Loucy (cell line): ENCODE results near the gene NHLH1.
A peak's percentile ranks its signal among the peaks of the same experiment; 100 is the strongest.

ENCODE experiments used
- H2AFZ ChIP-seq: fragments of 200-600 bp; sonication (generic); 2 replicates; pipeline ENCODE4 v1.6.0; 2016; ENCODE audit warnings: antibody characterized with exemption, mild to moderate bottlenecking, low read length, moderate library complexity
- H3F3A ChIP-seq: fragments of 200-600 bp; 2 replicates; pipeline ENCODE4 v1.6.0; 2016; ENCODE audit warnings: antibody characterized with exemption, low read depth, mild to moderate bottlenecking
- H3K27me3 ChIP-seq: fragments of 200-600 bp; sonication (generic); 2 replicates; pipeline ENCODE4 v1.6.1; 2014; ENCODE audit warnings: low read length, mild to moderate bottlenecking; ENCODE audit not compliant: insufficient read depth, poor library complexity, severe bottlenecking
- H3K36me3 ChIP-seq: fragments of 200-600 bp; sonication (generic); 2 replicates; pipeline ENCODE4 v1.6.1; 2016; ENCODE audit warnings: low read length; ENCODE audit not compliant: insufficient read depth
- H3K4me1 ChIP-seq: fragments of 200-600 bp; sonication (generic); 2 replicates; pipeline ENCODE4 v1.5.1; 2014; ENCODE audit warnings: low read length, mild to moderate bottlenecking; ENCODE audit not compliant: insufficient read depth, poor library complexity, severe bottlenecking
- H3K4me2 ChIP-seq: fragments of 200-600 bp; sonication (generic); 2 replicates; pipeline ENCODE4 v1.6.0; 2014; ENCODE audit warnings: antibody characterized with exemption, low read length, low read depth, mild to moderate bottlenecking; ENCODE audit not compliant: poor library complexity, severe bottlenecking
- H3K4me3 ChIP-seq: fragments of 200-600 bp; sonication (generic); 2 replicates; pipeline ENCODE4 v1.5.1; 2014; ENCODE audit warnings: low read length, mild to moderate bottlenecking, mixed read lengths; ENCODE audit not compliant: poor library complexity, severe bottlenecking
- H3K79me2 ChIP-seq: fragments of 200-600 bp; sonication (generic); 2 replicates; pipeline ENCODE4 v1.6.1; 2014; ENCODE audit warnings: low read length; ENCODE audit not compliant: insufficient read depth
- H3K9ac ChIP-seq: fragments of 200-600 bp; sonication (generic); 2 replicates; pipeline ENCODE4 v1.6.0; 2014; ENCODE audit warnings: mild to moderate bottlenecking, low read depth, low read length, moderate library complexity; ENCODE audit not compliant: poor library complexity, severe bottlenecking
- H3K9me2 ChIP-seq: fragments of 200-600 bp; sonication (generic); replicated peaks from 2 replicates; pipeline ENCODE4 v1.6.1; 2016; ENCODE audit warnings: low read depth, low read length, mixed read lengths
- H3K9me3 ChIP-seq: fragments of 200-600 bp; sonication (generic); 2 replicates; pipeline ENCODE4 v1.6.1; 2014; ENCODE audit warnings: mild to moderate bottlenecking, antibody characterized with exemption, low read length, low read depth; ENCODE audit not compliant: insufficient read depth
- H4K20me1 ChIP-seq: fragments of 200-600 bp; sonication (generic); 2 replicates; pipeline ENCODE4 v1.6.0; 2014; ENCODE audit warnings: antibody characterized with exemption, low read length, mild to moderate bottlenecking; ENCODE audit not compliant: insufficient read depth, poor library complexity, severe bottlenecking
- EZH2phosphoT487 ChIP-seq: fragments of 200-600 bp; IDR thresholded peaks from 2 replicates; pipeline ENCODE4 v1.6.1; 2018; ENCODE audit warnings: antibody characterized with exemption, mild to moderate bottlenecking, moderate library complexity, borderline replicate concordance
- TF ChIP-seq, protein P1 (sequence below): fragments of 200-600 bp; sonication (generic); conservative IDR thresholded peaks from 2 replicates; pipeline ENCODE4 v1.5.1; 2014; ENCODE audit warnings: mild to moderate bottlenecking, antibody characterized with exemption, low read length

Gene NHLH1

DNA sequence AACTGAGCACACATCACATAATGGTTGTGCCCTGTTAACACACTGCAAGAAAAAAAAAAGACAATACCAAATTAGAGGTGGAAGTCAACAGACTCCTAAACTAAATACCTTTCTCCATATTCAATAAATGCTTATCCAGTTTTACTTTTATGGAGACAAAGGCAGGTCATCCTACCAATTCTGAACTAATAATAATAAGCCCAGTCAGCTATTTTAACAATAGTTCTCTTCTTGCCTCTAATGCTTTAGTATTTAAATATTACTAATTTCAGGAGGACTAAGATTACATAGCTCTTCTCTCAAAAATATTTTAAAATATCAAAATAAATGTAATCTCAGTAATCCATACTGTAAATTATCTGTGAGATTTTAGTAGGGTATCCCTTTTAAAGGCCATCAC, 34.4 kb upstream of the NHLH1 start:
- no peak overlapping the region for H2AFZ ChIP-seq
- no peaks in the 10 kb centered on the region for H3K27me3 ChIP-seq
- peaks cover 4% of the 10 kb centered on the region for H3K4me1 ChIP-seq
- TF ChIP-seq EZH2phosphoT487, result no peak
- TF ChIP-seq, protein P1, sequence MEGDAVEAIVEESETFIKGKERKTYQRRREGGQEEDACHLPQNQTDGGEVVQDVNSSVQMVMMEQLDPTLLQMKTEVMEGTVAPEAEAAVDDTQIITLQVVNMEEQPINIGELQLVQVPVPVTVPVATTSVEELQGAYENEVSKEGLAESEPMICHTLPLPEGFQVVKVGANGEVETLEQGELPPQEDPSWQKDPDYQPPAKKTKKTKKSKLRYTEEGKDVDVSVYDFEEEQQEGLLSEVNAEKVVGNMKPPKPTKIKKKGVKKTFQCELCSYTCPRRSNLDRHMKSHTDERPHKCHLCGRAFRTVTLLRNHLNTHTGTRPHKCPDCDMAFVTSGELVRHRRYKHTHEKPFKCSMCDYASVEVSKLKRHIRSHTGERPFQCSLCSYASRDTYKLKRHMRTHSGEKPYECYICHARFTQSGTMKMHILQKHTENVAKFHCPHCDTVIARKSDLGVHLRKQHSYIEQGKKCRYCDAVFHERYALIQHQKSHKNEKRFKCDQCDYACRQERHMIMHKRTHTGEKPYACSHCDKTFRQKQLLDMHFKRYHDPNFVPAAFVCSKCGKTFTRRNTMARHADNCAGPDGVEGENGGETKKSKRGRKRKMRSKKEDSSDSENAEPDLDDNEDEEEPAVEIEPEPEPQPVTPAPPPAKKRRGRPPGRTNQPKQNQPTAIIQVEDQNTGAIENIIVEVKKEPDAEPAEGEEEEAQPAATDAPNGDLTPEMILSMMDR, result no peak
- H3K9me2 ChIP-seq, result no peaks in the 10 kb centered on the region
- peaks cover 4% of the 10 kb centered on the region; the same call in 1 of the 2 replicates for H3K79me2 ChIP-seq
- H3K4me3 ChIP-seq, result no peak overlapping the region
- no peaks in the 10 kb centered on the region for H3F3A ChIP-seq
- no peak overlapping the region for H3K9ac ChIP-seq
- no peak overlapping the region for H3K4me2 ChIP-seq
- H4K20me1 ChIP-seq, result peaks cover 3% of the 10 kb centered on the region
- H3K9me3 ChIP-seq, result no peaks in the 10 kb centered on the region
- H3K36me3 ChIP-seq, result peaks cover 71% of the 10 kb centered on the region

GRCh38 chr1:160338580-160338979, 28.3 kb upstream of the NHLH1 start:
- peaks cover 53% of the 10 kb centered on the region for H4K20me1 ChIP-seq
- no peaks in the 10 kb centered on the region for H3K27me3 ChIP-seq
- H3K4me3 ChIP-seq, result no peak overlapping the region
- peaks cover 63% of the 10 kb centered on the region for H3K79me2 ChIP-seq
- H2AFZ ChIP-seq, result no peak overlapping the region
- H3K9ac ChIP-seq, result no peak overlapping the region
- H3K4me1 ChIP-seq, result peaks cover 38% of the 10 kb centered on the region
- H3K4me2 ChIP-seq, result peak overlapping the region; percentile 17
- no peaks in the 10 kb centered on the region for H3K9me2 ChIP-seq
- TF ChIP-seq EZH2phosphoT487, result no peak
- TF ChIP-seq, protein P1, result no peak
- no peaks in the 10 kb centered on the region for H3F3A ChIP-seq
- peaks cover 41% of the 10 kb centered on the region for H3K36me3 ChIP-seq
- no peaks in the 10 kb centered on the region for H3K9me3 ChIP-seq

GRCh38 chr1:160340146-160340545, 26.7 kb upstream of the NHLH1 start:
- Histone ChIP-seq H2AFZ (no peak overlapping the region), H3F3A (no peaks in the 10 kb centered on the region), H3K4me2 (peak overlapping the region; percentile 96), H4K20me1 (peaks cover 53% of the 10 kb centered on the region), H3K4me3 (peak overlapping the region; percentile 98), H3K36me3 (peaks cover 28% of the 10 kb centered on the region), H3K9me2 (no peaks in the 10 kb centered on the region), H3K79me2 (peaks cover 79% of the 10 kb centered on the region), H3K9ac (peak overlapping the region; percentile 88), H3K4me1 (peaks cover 47% of the 10 kb centered on the region), H3K27me3 (no peaks in the 10 kb centered on the region), H3K9me3 (no peaks in the 10 kb centered on the region)
- TF ChIP-seq, protein P1, result no peak
- TF ChIP-seq EZH2phosphoT487, result no peak
